Neural cell (in vitro differentiated cells): ENCODE measurements around the gene RPS18. TPM values are rescaled to one million over a fixed set of nuclear protein-coding genes. Genes with fewer than 3 reads are reported as not detected.
A peak's percentile ranks its signal among the peaks of the same experiment; 100 is the strongest.

ENCODE experiments used
- H2AFZ ChIP-seq: fragments of 200-600, 300-800 bp; sonication (generic), shearing (Covaris generic); 2 replicates; pipeline ENCODE4 v1.6.0; 2014; ENCODE audit warnings: low read depth, mild to moderate bottlenecking, antibody characterized with exemption, low read length, moderate library complexity
- H3F3A ChIP-seq: fragments of 200-600 bp; shearing (Covaris generic); 2 replicates; pipeline ENCODE4 v1.6.1; 2016; ENCODE audit warnings: mild to moderate bottlenecking, moderate library complexity, mixed read lengths, antibody characterized with exemption, low read length; ENCODE audit not compliant: insufficient read depth, poor library complexity, severe bottlenecking
- H3K27ac ChIP-seq: fragments of 200-600, 300-800 bp; sonication (generic), shearing (Covaris generic); 2 replicates; pipeline ENCODE4 v1.5.1; 2014; ENCODE audit warnings: mild to moderate bottlenecking, low read length, moderate library complexity
- H3K27me3 ChIP-seq: fragments of 300-800, 200-600 bp; sonication (generic), shearing (Covaris generic); 2 replicates; pipeline ENCODE4 v1.6.0; 2014; ENCODE audit warnings: mild to moderate bottlenecking, low read depth, low read length, moderate library complexity; ENCODE audit not compliant: insufficient read depth
- H3K36me3 ChIP-seq: fragments of 300-800, 200-600 bp; sonication (generic), shearing (Covaris generic); 2 replicates; pipeline ENCODE4 v1.5.1; 2014; ENCODE audit warnings: mild to moderate bottlenecking, antibody characterized with exemption, low read length, moderate library complexity; ENCODE audit not compliant: insufficient read depth
- H3K4me2 ChIP-seq: fragments of 300-800, 200-600 bp; sonication (generic), shearing (Covaris generic); 2 replicates; pipeline ENCODE4 v1.6.0; 2014; ENCODE audit warnings: mild to moderate bottlenecking, low read length
- H3K4me3 ChIP-seq: fragments of 300-800, 200-600 bp; sonication (generic), shearing (Covaris generic); 2 replicates; pipeline ENCODE4 v1.5.1; 2014; ENCODE audit warnings: mild to moderate bottlenecking, low read length, moderate library complexity
- H3K79me2 ChIP-seq: fragments of 200-600 bp; shearing (Covaris generic); replicated peaks from 2 replicates; pipeline ENCODE4 v1.6.0; 2014; ENCODE audit warnings: mild to moderate bottlenecking, low read length, moderate library complexity; ENCODE audit not compliant: insufficient read depth
- H3K9ac ChIP-seq: fragments of 300-800, 200-600 bp; sonication (generic), shearing (Covaris generic); 2 replicates; pipeline ENCODE4 v1.6.1; 2016; ENCODE audit warnings: mild to moderate bottlenecking, low read length, mixed read lengths
- H3K9me2 ChIP-seq: fragments of 200-600 bp; shearing (Covaris generic); 2 replicates; pipeline ENCODE4 v1.6.1; 2016; ENCODE audit warnings: mild to moderate bottlenecking, low read length, mixed read lengths; ENCODE audit not compliant: insufficient read depth
- H3K9me3 ChIP-seq: fragments of 200-600, 300-800 bp; sonication (generic), shearing (Covaris generic); 2 replicates; pipeline ENCODE4 v1.6.1; 2016; ENCODE audit warnings: mild to moderate bottlenecking, mixed run types, low read length, moderate library complexity, mixed read lengths
- H4K20me1 ChIP-seq: fragments of 200-600 bp; shearing (Covaris generic); 2 replicates; pipeline ENCODE4 v1.6.1; 2016; ENCODE audit warnings: mild to moderate bottlenecking, mixed run types; ENCODE audit not compliant: insufficient read depth
- EP300 ChIP-seq: fragments of 450-650 bp; conservative IDR thresholded peaks from 2 replicates; pipeline ENCODE4 v1.6.1; 2014; ENCODE audit warnings: antibody characterized with exemption, mild to moderate bottlenecking, moderate library complexity; ENCODE audit not compliant: poor library complexity, severe bottlenecking
- EZH2 ChIP-seq: fragments of 200-600, 300-800 bp; shearing (Covaris generic), sonication (generic); IDR thresholded peaks from 2 replicates; pipeline ENCODE4 v1.6.1; 2014; ENCODE audit warnings: antibody characterized with exemption, low read length, borderline replicate concordance, mild to moderate bottlenecking; ENCODE audit not compliant: insufficient read depth, poor library complexity, severe bottlenecking
- MXI1 ChIP-seq: fragments of 450-650 bp; conservative IDR thresholded peaks from 2 replicates; pipeline ENCODE4 v1.6.1; 2014; ENCODE audit warnings: antibody characterized with exemption, mild to moderate bottlenecking; ENCODE audit not compliant: poor library complexity, severe bottlenecking
- POLR2AphosphoS5 ChIP-seq: IDR thresholded peaks from 2 replicates; pipeline ENCODE4 v1.6.1; 2012
- RAD21 ChIP-seq: fragments of 450-650 bp; conservative IDR thresholded peaks from 2 replicates; pipeline ENCODE4 v1.6.1; 2014; ENCODE audit warnings: antibody characterized with exemption, mild to moderate bottlenecking, moderate library complexity
- SMC3 ChIP-seq: fragments of 450-650 bp; conservative IDR thresholded peaks from 2 replicates; pipeline ENCODE4 v1.6.1; 2014; ENCODE audit warnings: antibody characterized with exemption, mild to moderate bottlenecking, moderate library complexity; ENCODE audit not compliant: poor library complexity
- TAF1 ChIP-seq: IDR thresholded peaks from 2 replicates; pipeline ENCODE4 v1.6.1; 2012; ENCODE audit warnings: low read depth
- polyA plus RNA-seq: library from polyadenylated mRNA; depleted of rRNA; stranded (reverse); fragments of >200 nt; gene quantifications from 2 replicates; pipeline ENCODE4 v1.2.3, GENCODE V29; 2014
- TF ChIP-seq, protein P1 (sequence below): IDR thresholded peaks from 2 replicates; pipeline ENCODE4 v1.6.1; 2012; ENCODE audit warnings: borderline replicate concordance
- TF ChIP-seq, protein P2 (sequence below): fragments of 450-650 bp; IDR thresholded peaks from 2 replicates; pipeline ENCODE4 v1.5.1; 2014; ENCODE audit warnings: antibody characterized with exemption, mild to moderate bottlenecking, moderate library complexity; ENCODE audit not compliant: poor library complexity, severe bottlenecking

RPS18 gene
- polyA plus RNA-seq, 1 donor from 2014 or later = 2,078 TPM

DNA sequence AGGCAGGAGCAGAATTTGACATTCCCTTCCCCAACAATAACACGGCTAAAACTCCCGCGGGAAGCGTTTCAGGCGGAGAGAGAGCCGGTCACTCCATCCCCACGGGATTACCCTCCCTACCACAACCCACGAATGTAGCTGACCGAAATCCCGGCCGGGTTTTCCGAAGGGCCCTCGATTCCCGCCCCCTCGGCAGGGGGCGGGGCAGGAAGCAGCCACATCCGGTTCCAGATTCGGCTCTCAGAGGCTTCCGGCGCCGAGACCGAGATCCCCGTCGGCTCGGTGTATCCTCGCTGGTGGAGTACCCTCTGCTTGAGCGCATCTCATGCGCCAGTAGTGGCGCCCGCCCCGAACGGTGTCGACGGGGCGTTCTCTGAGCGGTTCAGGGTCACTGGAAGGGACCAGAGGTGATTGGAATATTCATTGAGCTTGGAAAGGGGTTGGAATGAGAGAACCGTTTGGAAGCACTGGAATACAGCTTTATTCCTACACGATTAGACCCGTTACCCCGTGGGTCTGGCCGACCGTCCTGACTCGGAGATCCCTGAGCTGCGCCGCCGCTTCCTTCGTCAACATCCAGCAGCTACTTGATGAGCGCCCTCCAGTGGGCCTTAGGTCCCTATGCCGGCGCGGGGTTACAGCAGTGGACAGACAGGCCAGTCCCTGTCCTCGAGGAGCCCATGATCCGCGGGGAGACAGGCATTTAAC, 27.5 kb downstream of the RPS18 start:
- Histone ChIP-seq H4K20me1 (no peaks in the 10 kb centered on the region), H3K79me2 (peaks cover 12% of the 10 kb centered on the region), H3K9me3 (no peaks in the 10 kb centered on the region), H3K9ac (peak overlapping the region; percentile 94), H2AFZ (peak overlapping the region; percentile 77), H3K4me2 (peak overlapping the region; percentile 49), H3F3A (no peaks in the 10 kb centered on the region), H3K27me3 (no peaks in the 10 kb centered on the region), H3K27ac (peak overlapping the region; percentile 96), H3K36me3 (no peaks in the 10 kb centered on the region), H3K9me2 (no peaks in the 10 kb centered on the region), H3K4me3 (peak overlapping the region; percentile 91)
- TF ChIP-seq RAD21 = peak; percentile 67
- TF ChIP-seq, protein P1, sequence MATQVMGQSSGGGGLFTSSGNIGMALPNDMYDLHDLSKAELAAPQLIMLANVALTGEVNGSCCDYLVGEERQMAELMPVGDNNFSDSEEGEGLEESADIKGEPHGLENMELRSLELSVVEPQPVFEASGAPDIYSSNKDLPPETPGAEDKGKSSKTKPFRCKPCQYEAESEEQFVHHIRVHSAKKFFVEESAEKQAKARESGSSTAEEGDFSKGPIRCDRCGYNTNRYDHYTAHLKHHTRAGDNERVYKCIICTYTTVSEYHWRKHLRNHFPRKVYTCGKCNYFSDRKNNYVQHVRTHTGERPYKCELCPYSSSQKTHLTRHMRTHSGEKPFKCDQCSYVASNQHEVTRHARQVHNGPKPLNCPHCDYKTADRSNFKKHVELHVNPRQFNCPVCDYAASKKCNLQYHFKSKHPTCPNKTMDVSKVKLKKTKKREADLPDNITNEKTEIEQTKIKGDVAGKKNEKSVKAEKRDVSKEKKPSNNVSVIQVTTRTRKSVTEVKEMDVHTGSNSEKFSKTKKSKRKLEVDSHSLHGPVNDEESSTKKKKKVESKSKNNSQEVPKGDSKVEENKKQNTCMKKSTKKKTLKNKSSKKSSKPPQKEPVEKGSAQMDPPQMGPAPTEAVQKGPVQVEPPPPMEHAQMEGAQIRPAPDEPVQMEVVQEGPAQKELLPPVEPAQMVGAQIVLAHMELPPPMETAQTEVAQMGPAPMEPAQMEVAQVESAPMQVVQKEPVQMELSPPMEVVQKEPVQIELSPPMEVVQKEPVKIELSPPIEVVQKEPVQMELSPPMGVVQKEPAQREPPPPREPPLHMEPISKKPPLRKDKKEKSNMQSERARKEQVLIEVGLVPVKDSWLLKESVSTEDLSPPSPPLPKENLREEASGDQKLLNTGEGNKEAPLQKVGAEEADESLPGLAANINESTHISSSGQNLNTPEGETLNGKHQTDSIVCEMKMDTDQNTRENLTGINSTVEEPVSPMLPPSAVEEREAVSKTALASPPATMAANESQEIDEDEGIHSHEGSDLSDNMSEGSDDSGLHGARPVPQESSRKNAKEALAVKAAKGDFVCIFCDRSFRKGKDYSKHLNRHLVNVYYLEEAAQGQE = peak; percentile 75
- TF ChIP-seq EZH2 = no peak
- peak; percentile 79 for TF ChIP-seq TAF1
- TF ChIP-seq SMC3 = peak; percentile 79
- peak; percentile 24 for TF ChIP-seq EP300
- TF ChIP-seq, protein P2, sequence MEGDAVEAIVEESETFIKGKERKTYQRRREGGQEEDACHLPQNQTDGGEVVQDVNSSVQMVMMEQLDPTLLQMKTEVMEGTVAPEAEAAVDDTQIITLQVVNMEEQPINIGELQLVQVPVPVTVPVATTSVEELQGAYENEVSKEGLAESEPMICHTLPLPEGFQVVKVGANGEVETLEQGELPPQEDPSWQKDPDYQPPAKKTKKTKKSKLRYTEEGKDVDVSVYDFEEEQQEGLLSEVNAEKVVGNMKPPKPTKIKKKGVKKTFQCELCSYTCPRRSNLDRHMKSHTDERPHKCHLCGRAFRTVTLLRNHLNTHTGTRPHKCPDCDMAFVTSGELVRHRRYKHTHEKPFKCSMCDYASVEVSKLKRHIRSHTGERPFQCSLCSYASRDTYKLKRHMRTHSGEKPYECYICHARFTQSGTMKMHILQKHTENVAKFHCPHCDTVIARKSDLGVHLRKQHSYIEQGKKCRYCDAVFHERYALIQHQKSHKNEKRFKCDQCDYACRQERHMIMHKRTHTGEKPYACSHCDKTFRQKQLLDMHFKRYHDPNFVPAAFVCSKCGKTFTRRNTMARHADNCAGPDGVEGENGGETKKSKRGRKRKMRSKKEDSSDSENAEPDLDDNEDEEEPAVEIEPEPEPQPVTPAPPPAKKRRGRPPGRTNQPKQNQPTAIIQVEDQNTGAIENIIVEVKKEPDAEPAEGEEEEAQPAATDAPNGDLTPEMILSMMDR = peak; percentile 90
- peak; percentile 94 for TF ChIP-seq POLR2AphosphoS5
- TF ChIP-seq MXI1 = peak; percentile 81

DNA sequence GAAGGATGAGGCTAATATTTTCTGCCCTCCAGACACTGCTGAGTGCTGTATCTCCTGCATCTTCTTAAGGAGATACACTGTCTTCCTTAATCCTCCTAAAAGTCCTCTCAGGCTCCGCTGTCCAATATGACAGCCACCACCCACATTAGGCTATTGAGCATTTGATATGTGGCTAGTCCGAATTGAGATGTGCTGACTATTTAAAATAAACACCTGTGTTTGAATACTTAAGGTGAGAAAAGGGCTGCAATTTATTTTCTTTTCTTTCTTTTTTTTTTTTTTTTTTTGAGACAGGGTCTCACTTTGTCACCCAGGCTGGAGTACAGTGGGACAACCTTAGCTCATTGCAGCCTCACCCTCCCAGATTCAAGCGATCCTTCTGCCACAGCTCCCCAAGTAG, 30.0 kb downstream of the RPS18 start:
- peaks cover 12% of the 10 kb centered on the region for H3K79me2 ChIP-seq
- H3K27ac ChIP-seq = no peak overlapping the region
- H3K4me2 ChIP-seq = no peak overlapping the region
- no peaks in the 10 kb centered on the region for H3K9me2 ChIP-seq
- no peak overlapping the region for H2AFZ ChIP-seq
- H3K9ac ChIP-seq = no peak overlapping the region
- H3K4me3 ChIP-seq = no peak overlapping the region
- no peaks in the 10 kb centered on the region for H3K27me3 ChIP-seq
- H3K36me3 ChIP-seq = no peaks in the 10 kb centered on the region
- H3F3A ChIP-seq = no peaks in the 10 kb centered on the region
- no peak for TF ChIP-seq MXI1
- TF ChIP-seq EP300 = no peak
- TF ChIP-seq, protein P2 = no peak
- TF ChIP-seq, protein P1 = no peak
- TF ChIP-seq TAF1 = no peak
- no peak for TF ChIP-seq POLR2AphosphoS5
- TF ChIP-seq RAD21 = no peak
- H3K9me3 ChIP-seq = no peaks in the 10 kb centered on the region
- no peaks in the 10 kb centered on the region for H4K20me1 ChIP-seq
